K562 (cell line): ENCODE results near the gene TMEM239. TPM values are rescaled to one million over a fixed set of nuclear protein-coding genes. Genes with fewer than 3 reads are reported as not detected.

Experiments
- ATAC-seq: fragments of 200-7000 bp; cut with Tn5 transposase; 3 replicates; pipeline ENCODE4 v1.9.1; 2020; ENCODE audit warnings: moderate library complexity
- BruUV-seq: library from RNA; stranded (reverse); fragments of 400-500 nt; replicated peaks from 2 replicates; lab custom pipeline; 2021; lab: Mats Ljungman, UMichigan
- CTCF ChIA-PET: fragments of 300-600 bp; formaldehyde crosslinking; extraction: SDS; loops from one replicate; lab custom pipeline; 2021; ENCODE audit warnings: low intra/inter-chr PET ratio; lab: Yijun Ruan, JAX
- POLR2A ChIA-PET: fragments of 300-600, 350-650 bp; sonication (Branson Sonifier 250); formaldehyde crosslinking; extraction: SDS; loops from one replicate; lab custom pipeline; 2021; ENCODE audit warnings: antibody characterized with exemption, inconsistent platforms; lab: Yijun Ruan, JAX
- DNase-seq, 4 experiments: peaks; one replicate each; pipeline versions ENCODE4 v3.0.0 to v3.0.0-alpha.2; 2011 to 2018; ENCODE audit warnings: low spot score in 3 of 4, mixed read lengths in 3 of 4; ENCODE audit errors: extremely low read depth in 1 of 4
- FAIRE-seq: peaks from 2 replicates; lab custom pipeline; 2011; peaks lifted over from hg19 to GRCh38; lab: Jason Lieb, UNC
- H2AFZ ChIP-seq: 2 replicates; pipeline ENCODE4 v1.6.0; 2011; ENCODE audit warnings: low read depth, low read length, control low read depth, inconsistent platforms
- H3K27ac ChIP-seq: fragments of 200-600 bp; 3 replicates; pipeline ENCODE4 v1.8.0; 2011; ENCODE audit warnings: low read depth, mild to moderate bottlenecking, control low read depth, inconsistent platforms, low read length, moderate library complexity, mixed read lengths; ENCODE audit errors: extremely low read depth
- H3K27me3 ChIP-seq, 2 experiments: fragments of 300-600 bp in 1 of 2; 2 replicates in 1 of 2; 3 replicates in 1 of 2; pipeline versions ENCODE4 v1.6.0 to v1.8.0; 2011; ENCODE audit warnings: inconsistent platforms in 2 of 2, low read length in 2 of 2, mild to moderate bottlenecking in 1 of 2, mixed read lengths in 1 of 2, moderate library complexity in 1 of 2; ENCODE audit not compliant: control insufficient read depth in 2 of 2, insufficient read depth in 2 of 2
- H3K36me3 ChIP-seq: fragments of 300-600 bp; 3 replicates; pipeline ENCODE4 v1.8.0; 2011; ENCODE audit warnings: mild to moderate bottlenecking, low read length, inconsistent platforms; ENCODE audit not compliant: control insufficient read depth, insufficient read depth
- H3K4me1 ChIP-seq, 2 experiments: fragments of 200-600 bp in 1 of 2; replicated peaks in 1 of 2; 2 replicates in 1 of 2; 3 replicates in 1 of 2; pipeline versions ENCODE4 v1.5.1 to v1.8.0; 2011; ENCODE audit warnings: inconsistent platforms in 2 of 2, low read length in 2 of 2, mild to moderate bottlenecking in 1 of 2, mixed read lengths in 1 of 2, moderate library complexity in 1 of 2; ENCODE audit not compliant: control insufficient read depth in 2 of 2, insufficient read depth in 2 of 2
- H3K4me2 ChIP-seq: 2 replicates; pipeline ENCODE4 v1.6.1; 2011; ENCODE audit warnings: low read length, control low read depth, inconsistent platforms, mixed read lengths; ENCODE audit not compliant: insufficient read depth
- H3K4me3 ChIP-seq: fragments of 200-600 bp; sonication (generic), shearing (Covaris generic); 2 replicates; pipeline ENCODE4 v1.5.1; 2016; ENCODE audit warnings: control low read depth, inconsistent platforms
- H3K79me2 ChIP-seq: fragments of 200-600 bp; 3 replicates; pipeline ENCODE4 v1.8.0; 2011; ENCODE audit warnings: low read length, inconsistent platforms; ENCODE audit not compliant: control insufficient read depth, insufficient read depth
- H3K9ac ChIP-seq, 2 experiments: 2 replicates each; pipeline versions ENCODE4 v1.6.0 to v1.6.1; 2011; ENCODE audit warnings: low read depth in 2 of 2, low read length in 2 of 2, control low read depth in 1 of 2, inconsistent platforms in 1 of 2, mild to moderate bottlenecking in 1 of 2, mixed read lengths in 1 of 2; ENCODE audit not compliant: insufficient read depth in 1 of 2
- H3K9me1 ChIP-seq: one replicate; pipeline ENCODE4 v1.6.0; 2011; ENCODE audit warnings: inconsistent platforms, mild to moderate bottlenecking, low read length, moderate library complexity; ENCODE audit not compliant: control insufficient read depth, insufficient read depth
- H3K9me3 ChIP-seq: replicated peaks from 2 replicates; pipeline ENCODE4 v1.5.1; 2011; ENCODE audit warnings: low read depth, low read length, inconsistent platforms; ENCODE audit not compliant: control insufficient read depth, insufficient read depth
- H4K20me1 ChIP-seq: replicated peaks from 2 replicates; pipeline ENCODE4 v1.6.1; 2011; ENCODE audit warnings: low read length, inconsistent platforms, mixed read lengths; ENCODE audit not compliant: control insufficient read depth, insufficient read depth
- CHD2 ChIP-seq: IDR thresholded peaks from 2 replicates; pipeline ENCODE4 v1.6.1; 2011; ENCODE audit warnings: low read depth, low read length
- NFYB ChIP-seq: IDR thresholded peaks from 2 replicates; pipeline ENCODE4 v1.6.1; 2011; ENCODE audit warnings: mild to moderate bottlenecking, moderate library complexity; ENCODE audit not compliant: insufficient read length; ENCODE audit errors: extremely low read depth
- PURB ChIP-seq: sonication (generic); formaldehyde crosslinking; IDR thresholded peaks from 2 replicates; pipeline ENCODE4 v1.9.0; 2021; ENCODE audit warnings: low read depth, mild to moderate bottlenecking, missing genetic modification reagents
- ZKSCAN3 ChIP-seq: fragments of 250-450 bp; sonication (Bioruptor Pico); IDR thresholded peaks from 2 replicates; pipeline ENCODE4 v1.4.0; 2020
- WGBS: fragments of 100-300 bp; shearing (Covaris generic); methylation state at CpG from one replicate; pipeline ENCODE4 v1.1.6; 2016; ENCODE audit warnings: low coverage, mixed read lengths; ENCODE audit not compliant: insufficient coverage; ENCODE audit errors: missing lambda C conversion rate; 5-methylcytosine and 5-hydroxymethylcytosine counted together
- in situ Hi-C: fragments of 300-500 bp; cut with MboI; formaldehyde crosslinking; loops from 4 replicates; pipeline ENCODE4 v1.15.0; 2018; ENCODE audit warnings: inconsistent platforms, mixed read lengths
- intact Hi-C: fragments of 100-400 bp; cut with micrococcal nuclease; formaldehyde crosslinking; loops from 2 replicates; pipeline ENCODE4 v1.14.2; 2022
- polyA plus RNA-seq, 8 experiments: library from polyadenylated mRNA; depleted of rRNA in 4 of 8; stranded (reverse) in 5 of 8; unstranded in 3 of 8; fragments of >200 nt; fragmentation: Nextera tagmentation in 2 of 8; fragmentation: Illumina TruSeq in 1 of 8; extraction: Ambion mirVana in 2 of 8; extraction: Trizol in 1 of 8; gene quantifications; 2 replicates each; pipeline versions ENCODE4 v1.2.1 to v1.2.3, GENCODE V29; 2011 to 2014; ENCODE audit warnings: inconsistent platforms in 1 of 8, missing spikeins in 1 of 8
- total RNA-seq, 7 experiments: library from RNA; depleted of rRNA in 6 of 7; stranded (reverse); fragments of >200 nt in 6 of 7; fragmentation: Illumina TruSeq in 2 of 7; extraction: Trizol in 2 of 7; gene quantifications; 2 replicates each; pipeline versions ENCODE4 v1.2.1 to v1.2.3, GENCODE V29; 2011 to 2021; ENCODE audit warnings: low replicate concordance in 1 of 7
- TF ChIP-seq, protein P1 (sequence below), 2 experiments: fragments of 200-800 bp in 1 of 2; sonication (Bioruptor generic) in 1 of 2; sonication (generic) in 1 of 2; formaldehyde crosslinking in 1 of 2; IDR thresholded peaks in 1 of 2; conservative IDR thresholded peaks in 1 of 2; 2 replicates each; pipeline versions ENCODE4 v1.5.0 to v1.6.1; 2016 to 2020; ENCODE audit warnings: missing compliant biosample characterization in 1 of 2, missing genetic modification characterization in 1 of 2, missing genetic modification reagents in 1 of 2
- TF ChIP-seq, protein P2 (sequence below): fragments of 450-650 bp; IDR thresholded peaks from 2 replicates; pipeline ENCODE4 v1.6.1; 2016; ENCODE audit warnings: low read depth

Gene TMEM239
- total and polyA plus RNA-seq, 9 of the 15 experiments (the other 6 are each of a cell fraction or from before 2014, with no cell fraction given): not detected

DNA sequence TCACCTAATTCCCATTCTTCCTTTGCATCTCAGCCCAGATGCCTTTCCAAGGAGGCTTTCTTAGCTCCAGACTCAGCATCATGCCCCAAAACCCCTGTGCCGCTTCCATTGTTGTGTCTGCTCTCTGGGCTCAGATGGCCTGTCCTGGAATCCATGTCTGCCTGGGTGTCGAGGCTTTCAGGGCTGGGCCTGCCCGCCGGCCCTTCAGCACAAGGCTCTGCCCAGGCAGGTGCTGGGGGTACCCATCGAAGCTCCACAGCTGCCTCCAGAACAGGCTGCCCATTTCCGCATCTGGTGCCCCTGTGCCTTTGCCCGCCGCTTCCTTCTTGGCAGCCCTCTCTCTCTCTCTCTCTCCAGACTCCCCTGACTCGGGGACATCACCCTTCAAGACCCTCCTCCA lies 16.9 kb upstream of the TMEM239 start:
- intact Hi-C loops: no loop called here
- H3K27ac ChIP-seq: no peak overlapping the region
- TF ChIP-seq NFYB (no peak), CHD2 (no peak), PURB (no peak), ZKSCAN3 (CRISPR knock-in tag) (no peak)
- TF ChIP-seq, protein P1, sequence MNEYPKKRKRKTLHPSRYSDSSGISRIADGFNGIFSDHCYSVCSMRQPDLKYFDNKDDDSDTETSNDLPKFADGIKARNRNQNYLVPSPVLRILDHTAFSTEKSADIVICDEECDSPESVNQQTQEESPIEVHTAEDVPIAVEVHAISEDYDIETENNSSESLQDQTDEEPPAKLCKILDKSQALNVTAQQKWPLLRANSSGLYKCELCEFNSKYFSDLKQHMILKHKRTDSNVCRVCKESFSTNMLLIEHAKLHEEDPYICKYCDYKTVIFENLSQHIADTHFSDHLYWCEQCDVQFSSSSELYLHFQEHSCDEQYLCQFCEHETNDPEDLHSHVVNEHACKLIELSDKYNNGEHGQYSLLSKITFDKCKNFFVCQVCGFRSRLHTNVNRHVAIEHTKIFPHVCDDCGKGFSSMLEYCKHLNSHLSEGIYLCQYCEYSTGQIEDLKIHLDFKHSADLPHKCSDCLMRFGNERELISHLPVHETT (CRISPR knock-in tag; conservative IDR thresholded peaks at IDR 0.05 in 1 of 2, IDR thresholded peaks at IDR 0.05 in 1 of 2): no peak
- TF ChIP-seq, protein P2, sequence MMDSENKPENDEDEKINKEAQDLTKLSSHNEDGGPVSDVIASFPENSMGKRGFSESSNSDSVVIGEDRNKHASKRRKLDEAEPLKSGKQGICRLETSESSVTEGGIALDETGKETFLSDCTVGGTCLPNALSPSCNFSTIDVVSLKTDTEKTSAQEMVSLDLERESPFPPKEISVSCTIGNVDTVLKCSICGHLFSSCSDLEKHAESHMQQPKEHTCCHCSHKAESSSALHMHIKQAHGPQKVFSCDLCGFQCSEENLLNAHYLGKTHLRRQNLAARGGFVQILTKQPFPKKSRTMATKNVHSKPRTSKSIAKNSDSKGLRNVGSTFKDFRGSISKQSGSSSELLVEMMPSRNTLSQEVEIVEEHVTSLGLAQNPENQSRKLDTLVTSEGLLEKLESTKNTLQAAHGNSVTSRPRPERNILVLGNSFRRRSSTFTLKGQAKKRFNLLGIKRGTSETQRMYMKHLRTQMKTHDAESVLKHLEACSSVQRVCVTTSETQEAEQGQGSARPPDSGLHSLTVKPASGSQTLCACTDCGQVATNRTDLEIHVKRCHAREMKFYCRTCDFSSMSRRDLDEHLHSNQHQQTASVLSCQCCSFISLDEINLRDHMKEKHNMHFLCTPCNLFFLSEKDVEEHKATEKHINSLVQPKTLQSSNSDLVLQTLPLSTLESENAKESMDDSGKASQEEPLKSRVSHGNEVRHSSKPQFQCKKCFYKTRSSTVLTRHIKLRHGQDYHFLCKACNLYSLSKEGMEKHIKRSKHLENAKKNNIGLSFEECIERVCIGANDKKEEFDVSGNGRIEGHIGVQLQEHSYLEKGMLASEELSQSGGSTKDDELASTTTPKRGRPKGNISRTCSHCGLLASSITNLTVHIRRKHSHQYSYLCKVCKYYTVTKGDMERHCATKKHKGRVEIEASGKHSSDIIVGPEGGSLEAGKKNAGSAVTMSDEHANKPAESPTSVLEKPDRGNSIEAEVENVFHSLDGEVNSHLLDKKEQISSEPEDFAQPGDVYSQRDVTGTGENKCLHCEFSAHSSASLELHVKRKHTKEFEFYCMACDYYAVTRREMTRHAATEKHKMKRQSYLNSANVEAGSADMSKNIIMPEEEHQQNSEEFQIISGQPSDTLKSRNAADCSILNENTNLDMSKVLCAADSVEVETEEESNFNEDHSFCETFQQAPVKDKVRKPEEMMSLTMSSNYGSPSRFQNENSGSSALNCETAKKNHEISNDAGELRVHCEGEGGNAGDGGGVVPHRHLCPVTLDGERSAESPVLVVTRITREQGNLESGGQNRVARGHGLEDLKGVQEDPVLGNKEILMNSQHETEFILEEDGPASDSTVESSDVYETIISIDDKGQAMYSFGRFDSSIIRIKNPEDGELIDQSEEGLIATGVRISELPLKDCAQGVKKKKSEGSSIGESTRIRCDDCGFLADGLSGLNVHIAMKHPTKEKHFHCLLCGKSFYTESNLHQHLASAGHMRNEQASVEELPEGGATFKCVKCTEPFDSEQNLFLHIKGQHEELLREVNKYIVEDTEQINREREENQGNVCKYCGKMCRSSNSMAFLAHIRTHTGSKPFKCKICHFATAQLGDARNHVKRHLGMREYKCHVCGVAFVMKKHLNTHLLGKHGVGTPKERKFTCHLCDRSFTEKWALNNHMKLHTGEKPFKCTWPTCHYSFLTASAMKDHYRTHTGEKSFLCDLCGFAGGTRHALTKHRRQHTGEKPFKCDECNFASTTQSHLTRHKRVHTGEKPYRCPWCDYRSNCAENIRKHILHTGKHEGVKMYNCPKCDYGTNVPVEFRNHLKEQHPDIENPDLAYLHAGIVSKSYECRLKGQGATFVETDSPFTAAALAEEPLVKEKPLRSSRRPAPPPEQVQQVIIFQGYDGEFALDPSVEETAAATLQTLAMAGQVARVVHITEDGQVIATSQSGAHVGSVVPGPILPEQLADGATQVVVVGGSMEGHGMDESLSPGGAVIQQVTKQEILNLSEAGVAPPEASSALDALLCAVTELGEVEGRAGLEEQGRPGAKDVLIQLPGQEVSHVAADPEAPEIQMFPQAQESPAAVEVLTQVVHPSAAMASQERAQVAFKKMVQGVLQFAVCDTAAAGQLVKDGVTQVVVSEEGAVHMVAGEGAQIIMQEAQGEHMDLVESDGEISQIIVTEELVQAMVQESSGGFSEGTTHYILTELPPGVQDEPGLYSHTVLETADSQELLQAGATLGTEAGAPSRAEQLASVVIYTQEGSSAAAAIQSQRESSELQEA: no peak
- WGBS: 35% methylated on average over 2 of the region's 9 CpGs
- DNase-seq: no peak
- no peak overlapping the region for H3K9ac ChIP-seq
- FAIRE-seq: no peak
- H2AFZ ChIP-seq: no peak overlapping the region
- peaks cover 10 to 49% of the 10 kb centered on the region in 2 experiments; a peak in 4 of 5 replicates for H3K27me3 ChIP-seq
- peaks cover 4 to 34% of the 10 kb centered on the region in 2 experiments; a peak in 4 of 5 replicates for H3K4me1 ChIP-seq
- H3K79me2 ChIP-seq: no peaks in the 10 kb centered on the region
- POLR2A ChIA-PET: interaction anchor here (0.6 to 1.0 kb wide), 2 partner anchors 11 to 73 kb away, joined by 3 to 4 read pairs; no protein-coding TSS in a partner anchor
- H3K4me2 ChIP-seq: no peak overlapping the region
- in situ Hi-C loops: no loop called here
- no peaks in the 10 kb centered on the region for H3K9me1 ChIP-seq
- no peaks in the 10 kb centered on the region for H3K9me3 ChIP-seq
- ATAC-seq: no peak
- H3K4me3 ChIP-seq: no peak overlapping the region
- H3K36me3 ChIP-seq: no peaks in the 10 kb centered on the region
- no TSS peak for BruUV-seq
- CTCF ChIA-PET: no interaction called here
- H4K20me1 ChIP-seq: peaks cover 12% of the 10 kb centered on the region; the same call in 1 of the 2 replicates
